ENCODE data around the gene PKHD1.

The PKHD1 gene

DNA sequence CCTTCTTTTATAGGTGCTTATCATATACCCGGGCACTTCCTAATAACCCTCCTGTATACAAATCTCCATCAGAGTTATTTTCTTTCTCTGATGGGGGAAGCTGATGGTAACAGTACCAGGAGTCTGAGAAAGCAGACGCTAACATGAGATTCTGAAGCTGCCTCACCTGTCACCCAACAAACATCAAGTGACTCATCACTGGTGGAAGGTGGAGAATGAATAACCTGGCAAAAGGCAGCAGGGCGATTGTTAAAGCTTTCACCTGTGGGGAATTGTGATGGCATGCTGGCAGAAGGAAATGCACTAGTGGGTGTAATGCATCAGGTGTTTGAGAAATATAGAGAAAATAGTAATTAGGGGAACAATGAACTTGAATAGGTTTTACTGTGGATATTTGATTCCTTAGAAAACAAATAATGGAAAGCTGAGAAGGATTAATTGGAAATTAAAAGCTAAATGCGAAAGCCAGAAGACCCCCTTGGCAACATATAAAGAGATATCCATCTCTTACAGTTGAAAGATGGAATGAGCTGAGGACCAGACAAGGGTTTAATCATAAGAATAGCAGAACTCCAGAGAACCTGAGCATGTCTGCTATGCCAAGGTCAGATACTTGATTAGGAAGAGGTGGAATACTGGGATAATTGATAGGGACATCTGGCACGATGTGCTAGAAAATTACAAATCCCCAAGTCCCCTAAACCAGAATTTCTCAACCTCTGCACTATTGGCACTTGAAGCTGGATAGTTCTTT lies 517.1 kb downstream of the PKHD1 start:
- no peak for TF ChIP-seq YY1 (IDR thresholded peaks at IDR 0.05; ENCODE audit: low read depth)
- TF ChIP-seq FOXM1 (IDR thresholded peaks at IDR 0.05; ENCODE audit: borderline replicate concordance, low read depth) = no peak

DNA sequence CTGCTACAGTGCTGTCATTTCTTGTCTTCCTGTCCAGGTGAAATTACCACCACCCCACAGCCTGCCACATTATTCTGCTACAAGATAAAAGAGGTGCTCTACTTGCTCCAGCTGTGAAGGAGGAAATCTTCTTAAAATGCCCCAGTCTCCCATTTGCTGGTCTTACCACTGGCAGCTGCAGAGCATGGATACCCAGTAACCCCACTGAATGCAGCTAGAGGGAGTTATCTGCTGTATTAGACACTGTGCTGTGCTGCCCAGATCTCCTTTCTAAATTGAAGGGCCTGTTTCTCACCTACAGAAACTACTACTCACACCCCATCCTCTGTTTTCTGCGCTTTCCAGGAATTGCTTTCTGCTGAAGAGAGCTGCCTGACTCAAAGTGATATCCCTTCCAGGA lies 517.8 kb downstream of the PKHD1 start:
- TF ChIP-seq FOXM1 (IDR thresholded peaks at IDR 0.05; ENCODE audit: borderline replicate concordance, low read depth) (no peak), TCF12 (IDR thresholded peaks at IDR 0.05; ENCODE audit: low read depth) (no peak), YY1 (IDR thresholded peaks at IDR 0.05; ENCODE audit: low read depth) (no peak), REST (IDR thresholded peaks at IDR 0.05; ENCODE audit: low read depth) (no peak), EGR1 (IDR thresholded peaks at IDR 0.05) (no peak), NFIC (IDR thresholded peaks at IDR 0.05) (no peak), TEAD4 (IDR thresholded peaks at IDR 0.05) (no peak), ZBTB7A (IDR thresholded peaks at IDR 0.05; ENCODE audit: low read depth) (no peak)

GRCh38 chr6:51568771-51569170 lies 518.6 kb downstream of the PKHD1 start:
- TF ChIP-seq CREB1 (IDR thresholded peaks at IDR 0.05; ENCODE audit: low read depth) = no peak
- no peak for TF ChIP-seq ZBTB7A (IDR thresholded peaks at IDR 0.05; ENCODE audit: low read depth)
- no peak for TF ChIP-seq TEAD4 (IDR thresholded peaks at IDR 0.05)
- no peak for TF ChIP-seq NFIC (IDR thresholded peaks at IDR 0.05)
- TF ChIP-seq FOXM1 (IDR thresholded peaks at IDR 0.05; ENCODE audit: borderline replicate concordance, low read depth) = no peak
- TF ChIP-seq, protein P1, sequence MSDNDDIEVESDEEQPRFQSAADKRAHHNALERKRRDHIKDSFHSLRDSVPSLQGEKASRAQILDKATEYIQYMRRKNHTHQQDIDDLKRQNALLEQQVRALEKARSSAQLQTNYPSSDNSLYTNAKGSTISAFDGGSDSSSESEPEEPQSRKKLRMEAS (IDR thresholded peaks at IDR 0.05) = no peak
- no peak for TF ChIP-seq YY1 (IDR thresholded peaks at IDR 0.05; ENCODE audit: low read depth)
- no peak for TF ChIP-seq TCF12 (IDR thresholded peaks at IDR 0.05; ENCODE audit: low read depth)

DNA sequence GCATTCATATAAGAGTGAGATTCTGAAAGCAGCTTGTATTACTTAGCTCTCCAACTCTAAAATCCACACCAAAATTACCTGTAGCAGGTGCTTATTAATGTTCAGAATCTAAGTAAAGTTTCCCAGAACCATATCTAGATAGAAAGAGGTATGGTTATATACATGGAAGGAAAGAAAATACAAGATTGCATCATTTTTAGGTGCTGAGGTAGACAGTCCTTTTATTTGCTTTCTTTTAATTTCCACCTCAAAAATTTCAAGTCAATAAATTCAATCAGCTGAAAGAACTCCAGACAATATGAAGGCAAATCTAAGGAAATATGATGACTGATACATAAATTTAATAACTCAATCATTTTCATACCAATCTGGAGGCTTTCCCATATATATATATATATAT lies 521.9 kb downstream of the PKHD1 start:
- TF ChIP-seq REST (IDR thresholded peaks at IDR 0.05; ENCODE audit: low read depth) (no peak), RAD21 (IDR thresholded peaks at IDR 0.05; ENCODE audit: low read depth) (no peak), CEBPB (IDR thresholded peaks at IDR 0.05) (no peak), EP300 (IDR thresholded peaks at IDR 0.05; ENCODE audit: borderline replicate concordance) (no peak), YY1 (IDR thresholded peaks at IDR 0.05; ENCODE audit: low read depth) (no peak), NFIC (IDR thresholded peaks at IDR 0.05) (no peak), FOXM1 (IDR thresholded peaks at IDR 0.05; ENCODE audit: borderline replicate concordance, low read depth) (no peak), TAF1 (IDR thresholded peaks at IDR 0.05; ENCODE audit: low read depth) (no peak)
- TF ChIP-seq, protein P2, sequence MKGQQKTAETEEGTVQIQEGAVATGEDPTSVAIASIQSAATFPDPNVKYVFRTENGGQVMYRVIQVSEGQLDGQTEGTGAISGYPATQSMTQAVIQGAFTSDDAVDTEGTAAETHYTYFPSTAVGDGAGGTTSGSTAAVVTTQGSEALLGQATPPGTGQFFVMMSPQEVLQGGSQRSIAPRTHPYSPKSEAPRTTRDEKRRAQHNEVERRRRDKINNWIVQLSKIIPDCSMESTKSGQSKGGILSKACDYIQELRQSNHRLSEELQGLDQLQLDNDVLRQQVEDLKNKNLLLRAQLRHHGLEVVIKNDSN (IDR thresholded peaks at IDR 0.05) = no peak

Data from Ishikawa (cell line).